ENCODE results near the gene IST1.
"Not testable (repeated sequence)": the region's sequence is repeated elsewhere in the genome, so short reads cannot be mapped to it uniquely, and the experiment has no call there.

Gene IST1

GRCh38 chr16:71905765-71906164 lies 10.4 kb downstream of the IST1 start:
- not testable (repeated sequence) for H3K4me1 ChIP-seq (ENCODE audit: control insufficient read depth, insufficient read depth, low read length); H3K4me3 ChIP-seq (ENCODE audit: low read length); H3K36me3 ChIP-seq (ENCODE audit: control insufficient read depth, insufficient read depth, low read length); H3K27me3 ChIP-seq (ENCODE audit: control insufficient read depth, insufficient read depth, low read length); H3K9me3 ChIP-seq (ENCODE audit: control insufficient read depth, low read length); H3K9ac ChIP-seq (ENCODE audit: low read length)

GRCh38 chr16:71911121-71911520 lies 15.8 kb downstream of the IST1 start:
- Histone ChIP-seq H3K4me3 (ENCODE audit: low read length) (no peak overlapping the region), H3K9me3 (ENCODE audit: control insufficient read depth, low read length) (no peaks in the 10 kb centered on the region), H3K36me3 (ENCODE audit: control insufficient read depth, insufficient read depth, low read length) (peaks cover 3% of the 10 kb centered on the region), H3K27me3 (ENCODE audit: control insufficient read depth, insufficient read depth, low read length) (no peaks in the 10 kb centered on the region), H3K9ac (ENCODE audit: low read length) (no peak overlapping the region), H3K4me1 (ENCODE audit: control insufficient read depth, insufficient read depth, low read length) (no peaks in the 10 kb centered on the region)

DNA sequence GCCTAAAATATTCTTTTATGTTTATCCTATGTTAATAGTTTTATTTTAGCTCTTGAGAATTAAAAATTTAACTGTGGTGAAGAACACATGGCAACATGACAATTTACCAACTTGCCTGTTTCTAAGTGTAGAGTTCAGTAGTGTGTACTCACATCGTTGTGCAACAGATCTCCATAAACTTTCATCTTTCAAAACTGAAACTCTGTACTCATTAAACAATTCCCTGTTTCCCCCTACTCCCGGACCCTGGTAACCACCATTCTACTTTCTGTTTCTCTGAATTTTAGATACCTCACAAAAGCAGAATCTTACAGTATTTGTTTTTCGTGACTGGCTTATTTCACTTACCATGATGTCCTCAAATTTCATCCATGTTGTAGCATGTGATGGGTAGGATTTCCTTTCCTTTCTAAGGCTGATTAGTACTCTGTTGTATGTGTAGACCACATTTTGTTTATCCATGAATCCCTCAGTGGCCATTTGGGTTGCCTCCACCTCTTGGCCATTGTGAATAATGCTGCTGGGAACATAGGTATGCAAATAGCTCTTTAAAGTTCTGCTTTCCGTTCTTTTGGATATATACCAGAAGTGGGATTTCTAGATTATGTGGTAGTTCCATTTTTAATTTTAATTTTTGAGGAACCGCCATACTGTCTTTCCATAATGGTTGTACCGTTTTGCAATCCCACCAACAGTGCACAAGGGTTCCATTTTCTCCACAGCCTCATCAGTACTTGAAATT lies 17.4 kb downstream of the IST1 start:
- H3K27me3 ChIP-seq (ENCODE audit: control insufficient read depth, insufficient read depth, low read length), result no peaks in the 10 kb centered on the region
- H3K4me1 ChIP-seq (ENCODE audit: control insufficient read depth, insufficient read depth, low read length), result no peaks in the 10 kb centered on the region
- H3K4me3 ChIP-seq (ENCODE audit: low read length), result no peak overlapping the region
- no peaks in the 10 kb centered on the region for H3K9me3 ChIP-seq (ENCODE audit: control insufficient read depth, low read length)
- no peak overlapping the region for H3K9ac ChIP-seq (ENCODE audit: low read length)
- peaks cover 3% of the 10 kb centered on the region for H3K36me3 ChIP-seq (ENCODE audit: control insufficient read depth, insufficient read depth, low read length)

GRCh38 chr16:71914802-71915201 lies 19.5 kb downstream of the IST1 start:
- Histone ChIP-seq H3K27me3 (ENCODE audit: control insufficient read depth, insufficient read depth, low read length) (no peaks in the 10 kb centered on the region), H3K9me3 (ENCODE audit: control insufficient read depth, low read length) (no peaks in the 10 kb centered on the region), H3K4me1 (ENCODE audit: control insufficient read depth, insufficient read depth, low read length) (no peaks in the 10 kb centered on the region), H3K9ac (ENCODE audit: low read length) (no peak overlapping the region), H3K36me3 (ENCODE audit: control insufficient read depth, insufficient read depth, low read length) (peaks cover 10% of the 10 kb centered on the region), H3K4me3 (ENCODE audit: low read length) (no peak overlapping the region)

DNA sequence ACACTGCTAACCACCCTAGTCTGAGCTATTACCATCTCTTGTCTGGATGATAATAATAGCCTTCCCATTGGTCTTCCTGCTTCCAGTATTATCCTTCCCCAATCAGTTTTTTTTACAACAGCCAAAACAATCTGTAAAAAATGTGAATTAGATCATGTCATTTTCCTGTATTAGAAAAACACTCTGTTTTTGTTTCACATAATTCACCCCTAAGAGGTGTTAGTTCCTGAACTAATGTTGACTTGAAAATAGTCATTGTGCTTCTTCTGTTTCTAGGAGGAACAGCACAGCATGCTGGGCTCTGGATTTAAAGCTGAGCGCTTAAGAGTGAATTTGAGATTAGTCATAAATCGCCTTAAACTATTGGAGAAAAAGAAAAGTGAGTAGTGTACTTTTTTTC lies 20.0 kb downstream of the IST1 start:
- Histone ChIP-seq H3K9ac (ENCODE audit: low read length) (no peak overlapping the region), H3K4me3 (ENCODE audit: low read length) (no peak overlapping the region), H3K36me3 (ENCODE audit: control insufficient read depth, insufficient read depth, low read length) (peaks cover 10% of the 10 kb centered on the region), H3K27me3 (ENCODE audit: control insufficient read depth, insufficient read depth, low read length) (no peaks in the 10 kb centered on the region), H3K9me3 (ENCODE audit: control insufficient read depth, low read length) (no peaks in the 10 kb centered on the region), H3K4me1 (ENCODE audit: control insufficient read depth, insufficient read depth, low read length) (no peaks in the 10 kb centered on the region)

- Histone ChIP-seq H3K9me3 (ENCODE audit: control insufficient read depth, low read length) (no peaks in the 10 kb centered on the region), H3K27me3 (ENCODE audit: control insufficient read depth, insufficient read depth, low read length) (no peaks in the 10 kb centered on the region), H3K36me3 (ENCODE audit: control insufficient read depth, insufficient read depth, low read length) (peaks cover 10% of the 10 kb centered on the region), H3K9ac (ENCODE audit: low read length) (no peak overlapping the region), H3K4me1 (ENCODE audit: control insufficient read depth, insufficient read depth, low read length) (no peaks in the 10 kb centered on the region), H3K4me3 (ENCODE audit: low read length) (no peak overlapping the region)
Measured at GRCh38 chr16:71916397-71916920, 21.1 kb downstream of the IST1 start.

GRCh38 chr16:71917900-71918299 lies 22.6 kb downstream of the IST1 start:
- Histone ChIP-seq H3K27me3 (ENCODE audit: control insufficient read depth, insufficient read depth, low read length) (no peaks in the 10 kb centered on the region), H3K36me3 (ENCODE audit: control insufficient read depth, insufficient read depth, low read length) (peaks cover 15% of the 10 kb centered on the region), H3K9me3 (ENCODE audit: control insufficient read depth, low read length) (no peaks in the 10 kb centered on the region), H3K4me1 (ENCODE audit: control insufficient read depth, insufficient read depth, low read length) (no peaks in the 10 kb centered on the region), H3K4me3 (ENCODE audit: low read length) (no peak overlapping the region), H3K9ac (ENCODE audit: low read length) (no peak overlapping the region)

- H3K9me3 ChIP-seq (ENCODE audit: control insufficient read depth, low read length), result no peaks in the 10 kb centered on the region
- no peaks in the 10 kb centered on the region for H3K27me3 ChIP-seq (ENCODE audit: control insufficient read depth, insufficient read depth, low read length)
- no peak overlapping the region for H3K4me3 ChIP-seq (ENCODE audit: low read length)
- no peaks in the 10 kb centered on the region for H3K4me1 ChIP-seq (ENCODE audit: control insufficient read depth, insufficient read depth, low read length)
- no peak overlapping the region for H3K9ac ChIP-seq (ENCODE audit: low read length)
- H3K36me3 ChIP-seq (ENCODE audit: control insufficient read depth, insufficient read depth, low read length), result peaks cover 23% of the 10 kb centered on the region
Measured at GRCh38 chr16:71919035-71919434, 23.7 kb downstream of the IST1 start.

- no peaks in the 10 kb centered on the region for H3K27me3 ChIP-seq (ENCODE audit: control insufficient read depth, insufficient read depth, low read length)
- H3K9ac ChIP-seq (ENCODE audit: low read length), result no peak overlapping the region
- no peak overlapping the region for H3K4me3 ChIP-seq (ENCODE audit: low read length)
- H3K9me3 ChIP-seq (ENCODE audit: control insufficient read depth, low read length), result no peaks in the 10 kb centered on the region
- H3K36me3 ChIP-seq (ENCODE audit: control insufficient read depth, insufficient read depth, low read length), result peaks cover 23% of the 10 kb centered on the region
- no peaks in the 10 kb centered on the region for H3K4me1 ChIP-seq (ENCODE audit: control insufficient read depth, insufficient read depth, low read length)
Measured at GRCh38 chr16:71920658-71921057, 25.3 kb downstream of the IST1 start.

GRCh38 chr16:71923941-71924690 lies 28.8 kb downstream of the IST1 start:
- Histone ChIP-seq H3K9ac (ENCODE audit: low read length) (no peak overlapping the region), H3K27me3 (ENCODE audit: control insufficient read depth, insufficient read depth, low read length) (no peaks in the 10 kb centered on the region), H3K4me1 (ENCODE audit: control insufficient read depth, insufficient read depth, low read length) (peaks cover 12% of the 10 kb centered on the region), H3K36me3 (ENCODE audit: control insufficient read depth, insufficient read depth, low read length) (peaks cover 19% of the 10 kb centered on the region), H3K4me3 (ENCODE audit: low read length) (no peak overlapping the region), H3K9me3 (ENCODE audit: control insufficient read depth, low read length) (no peaks in the 10 kb centered on the region)

DNA sequence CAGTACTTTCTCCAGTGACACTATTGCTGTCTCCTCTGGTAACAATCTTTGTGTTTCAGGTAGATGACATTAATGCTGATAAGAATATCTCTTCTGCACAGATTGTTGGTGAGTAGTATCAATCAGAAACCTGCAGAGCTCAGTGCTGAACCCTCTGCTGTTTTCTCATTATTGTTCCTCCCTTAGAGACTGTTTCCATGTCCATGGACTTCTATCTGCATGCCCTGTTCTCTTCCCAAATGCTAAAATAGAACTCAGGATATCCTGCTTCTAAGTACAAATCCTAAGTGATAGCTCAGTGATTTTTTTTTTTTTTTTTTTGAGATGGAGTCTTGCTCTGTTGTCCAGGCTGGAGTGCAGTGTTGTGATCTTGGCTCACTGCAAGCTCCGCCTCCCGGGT lies 29.4 kb downstream of the IST1 start:
- Histone ChIP-seq H3K36me3 (ENCODE audit: control insufficient read depth, insufficient read depth, low read length) (peaks cover 13% of the 10 kb centered on the region), H3K9me3 (ENCODE audit: control insufficient read depth, low read length) (no peaks in the 10 kb centered on the region), H3K4me3 (ENCODE audit: low read length) (no peak overlapping the region), H3K27me3 (ENCODE audit: control insufficient read depth, insufficient read depth, low read length) (no peaks in the 10 kb centered on the region), H3K4me1 (ENCODE audit: control insufficient read depth, insufficient read depth, low read length) (peaks cover 12% of the 10 kb centered on the region), H3K9ac (ENCODE audit: low read length) (no peak overlapping the region)

DNA sequence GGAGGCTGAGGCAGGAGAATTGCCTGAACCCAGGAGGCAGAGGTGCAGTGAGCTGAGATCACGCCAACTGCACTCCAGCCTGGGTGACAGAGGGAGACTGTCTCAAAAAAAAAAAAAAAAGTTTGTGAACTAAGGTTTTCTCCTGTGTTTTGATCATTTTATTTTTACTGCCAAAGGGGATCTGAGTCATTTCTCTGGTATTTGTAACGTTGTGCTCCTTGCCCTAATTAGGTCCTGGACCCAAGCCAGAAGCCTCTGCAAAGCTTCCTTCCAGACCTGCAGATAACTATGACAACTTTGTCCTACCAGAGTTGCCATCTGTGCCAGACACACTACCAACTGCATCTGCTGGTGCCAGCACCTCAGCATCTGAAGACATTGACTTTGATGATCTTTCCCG lies 32.1 kb downstream of the IST1 start:
- Histone ChIP-seq H3K4me3 (ENCODE audit: low read length) (no peak overlapping the region), H3K27me3 (ENCODE audit: control insufficient read depth, insufficient read depth, low read length) (no peaks in the 10 kb centered on the region), H3K9me3 (ENCODE audit: control insufficient read depth, low read length) (no peaks in the 10 kb centered on the region), H3K9ac (ENCODE audit: low read length) (no peak overlapping the region), H3K36me3 (ENCODE audit: control insufficient read depth, insufficient read depth, low read length) (peaks cover 8% of the 10 kb centered on the region), H3K4me1 (ENCODE audit: control insufficient read depth, insufficient read depth, low read length) (peaks cover 12% of the 10 kb centered on the region)

All from mucosa of stomach (tissue), 1 donor.